Smooth muscle cell of trachea (primary cell): ENCODE data around the gene TIMM44. TPM values are rescaled to one million over a fixed set of nuclear protein-coding genes. Genes with fewer than 3 reads are reported as not detected.

Experiments
- total RNA-seq: library from RNA; depleted of rRNA; stranded (reverse); fragments of >200 nt; gene quantifications from 2 replicates; pipeline ENCODE4 v1.2.1, GENCODE V29; 2014

The TIMM44 gene
- 46.3 and 48.9 TPM in 2 replicates for total RNA-seq

GRCh38 chr19:7943444-7944176 is at the start of gene TIMM44:
Gene TIMM44, minus strand, starts transcription at chr19:7943666. Its CDS starts 15 bp downstream, at chr19:7943651.

GRCh38 chr19:7926021-7926726 is 17.3 kb downstream of the TIMM44 start, which contains the start of gene CTXN1:
Gene CTXN1, minus strand, starts transcription at chr19:7926135. Its CDS starts 597 bp downstream, at chr19:7925538.

GRCh38 chr19:7919610-7920518 is 23.6 kb downstream of the TIMM44 start, which contains the start of gene SNAPC2:
Gene SNAPC2, plus strand, starts transcription at chr19:7920338. Its CDS starts 29 bp downstream, at chr19:7920367.

GRCh38 chr19:7914598-7915045 is 28.8 kb downstream of the TIMM44 start, which contains the start of gene TGFBR3L:
Gene TGFBR3L, plus strand, starts transcription at chr19:7914830.

GRCh38 chr19:7903244-7904073 is 40.0 kb downstream of the TIMM44 start, which contains the start of gene MAP2K7:
Gene MAP2K7, plus strand, starts transcription at chr19:7903877. Its CDS starts 68 bp downstream, at chr19:7903945.

GRCh38 chr19:7888145-7888825 is 55.2 kb downstream of the TIMM44 start, which contains the start of gene LRRC8E:
Gene LRRC8E, plus strand, starts transcription at chr19:7888510. Its CDS starts 7,094 bp downstream, at chr19:7895604.

Other genes starting within 250 kb of the TIMM44 start
- not detected in 2 replicates for gene FCER2, start 241.5 kb downstream of the TIMM44 start, total RNA-seq
- gene CLEC4G, start 211.6 kb downstream of the TIMM44 start, total RNA-seq = not detected in 2 replicates
- not detected in 2 replicates for gene CD209, start 196.1 kb downstream of the TIMM44 start, total RNA-seq
- gene CLEC4M, start 180.4 kb downstream of the TIMM44 start, total RNA-seq = not detected in 2 replicates
- gene EVI5L, start 113.4 kb downstream of the TIMM44 start, total RNA-seq = 19.2 and 32.6 TPM in 2 replicates
- under 0.01 TPM in 1 of 2 replicates, not detected in the other for gene PRR36, start 69.3 kb downstream of the TIMM44 start, total RNA-seq
- 6.0 and 7.4 TPM in 2 replicates for gene LRRC8E, start 55.2 kb downstream of the TIMM44 start, total RNA-seq
- gene MAP2K7, start 39.8 kb downstream of the TIMM44 start, total RNA-seq = 9.5 and 14.1 TPM in 2 replicates
- gene TGFBR3L, start 28.8 kb downstream of the TIMM44 start, total RNA-seq = 0.58 and 4.1 TPM in 2 replicates
- 22.3 and 36.7 TPM in 2 replicates for gene SNAPC2, start 23.3 kb downstream of the TIMM44 start, total RNA-seq
- gene CTXN1, start 17.5 kb downstream of the TIMM44 start, total RNA-seq = 1.7 and 2.5 TPM in 2 replicates
- 32.9 and 47.0 TPM in 2 replicates for gene ELAVL1, start 62.0 kb upstream of the TIMM44 start, total RNA-seq
- gene CCL25, start 109.1 kb upstream of the TIMM44 start, total RNA-seq = not detected in 2 replicates
- not detected in 2 replicates for gene FBN3, start 205.9 kb upstream of the TIMM44 start, total RNA-seq